HG03175 (cell line): ENCODE data around the gene DOCK4.

ENCODE experiments used
- ATAC-seq: cut with Tn5 transposase; IDR thresholded peaks from one replicate; pipeline ENCODE4 v1.9.1; 2021; ENCODE audit warnings: mild to moderate bottlenecking, moderate library complexity; ENCODE audit not compliant: unreplicated experiment

Gene DOCK4

GRCh38 chr7:112083776-112084355 is 122.3 kb downstream of the DOCK4 start:
- ATAC-seq: no peak

GRCh38 chr7:112082306-112082705 is 123.9 kb downstream of the DOCK4 start:
- ATAC-seq: no peak

- no peak for ATAC-seq
Observed at GRCh38 chr7:112081778-112082177, 124.4 kb downstream of the DOCK4 start.

- no peak for ATAC-seq
Observed at GRCh38 chr7:112080978-112081377, 125.2 kb downstream of the DOCK4 start.

GRCh38 chr7:112080441-112080840 is 125.8 kb downstream of the DOCK4 start:
- peak; percentile 85 for ATAC-seq

GRCh38 chr7:112079673-112080072 is 126.5 kb downstream of the DOCK4 start:
- no peak for ATAC-seq

- ATAC-seq: no peak
Observed at GRCh38 chr7:112079122-112079521, 127.1 kb downstream of the DOCK4 start.

- ATAC-seq: no peak
Observed at GRCh38 chr7:112076324-112076723, 129.9 kb downstream of the DOCK4 start.

GRCh38 chr7:112074464-112074863 is 131.7 kb downstream of the DOCK4 start:
- ATAC-seq: no peak

GRCh38 chr7:112073530-112073929 is 132.7 kb downstream of the DOCK4 start:
- ATAC-seq: no peak

GRCh38 chr7:112072541-112073245 is 133.5 kb downstream of the DOCK4 start:
- ATAC-seq: no peak

GRCh38 chr7:112071856-112072255 is 134.3 kb downstream of the DOCK4 start:
- ATAC-seq: no peak

GRCh38 chr7:112070674-112071256 is 135.4 kb downstream of the DOCK4 start:
- no peak for ATAC-seq

- no peak for ATAC-seq
Observed at GRCh38 chr7:112069879-112070321, 136.3 kb downstream of the DOCK4 start.

GRCh38 chr7:112068967-112069366 is 137.2 kb downstream of the DOCK4 start:
- no peak for ATAC-seq

GRCh38 chr7:112067632-112068540 is 138.3 kb downstream of the DOCK4 start:
- no peak for ATAC-seq

- no peak for ATAC-seq
Observed at GRCh38 chr7:112067200-112067599, 139.0 kb downstream of the DOCK4 start.

GRCh38 chr7:112065758-112066157 is 140.4 kb downstream of the DOCK4 start:
- no peak for ATAC-seq

GRCh38 chr7:112064627-112065385 is 141.4 kb downstream of the DOCK4 start:
- ATAC-seq: no peak

GRCh38 chr7:112063974-112064373 is 142.2 kb downstream of the DOCK4 start:
- ATAC-seq: no peak

- ATAC-seq: no peak
Observed at GRCh38 chr7:112061051-112061450, 145.1 kb downstream of the DOCK4 start.
